ENCODE results near the gene CPZ.
A peak's percentile ranks its signal among the peaks of the same experiment; 100 is the strongest.
"Not testable (repeated sequence)": the region's sequence is repeated elsewhere in the genome, so short reads cannot be mapped to it uniquely, and the experiment has no call there.

Gene CPZ

GRCh38 chr4:8574796-8575370, 17.7 kb upstream of the CPZ start:
- Histone ChIP-seq H3K36me3 (ENCODE audit: control insufficient read depth in 2 of 2, insufficient read depth in 1 of 2, low read length in 2 of 2) (no peaks in the 10 kb centered on the region), H3K27ac (ENCODE audit: extremely low read depth, low read depth, low read length) (no peak overlapping the region), H3K4me3 (ENCODE audit: low read depth, low read length) (no peak overlapping the region), H3K9me3 (ENCODE audit: control insufficient read depth, insufficient read depth, low read depth, low read length) (no peaks in the 10 kb centered on the region), H3K4me1 (ENCODE audit: control insufficient read depth, insufficient read depth, low read length) (no peaks in the 10 kb centered on the region)
- ChIA-PET CTCF (no interaction called here), POLR2A (interaction anchor here (0.7 kb wide), 1 partner anchor 9 kb away, joined by 3 read pairs; no protein-coding TSS in a partner anchor)
- TF ChIP-seq, protein P1, sequence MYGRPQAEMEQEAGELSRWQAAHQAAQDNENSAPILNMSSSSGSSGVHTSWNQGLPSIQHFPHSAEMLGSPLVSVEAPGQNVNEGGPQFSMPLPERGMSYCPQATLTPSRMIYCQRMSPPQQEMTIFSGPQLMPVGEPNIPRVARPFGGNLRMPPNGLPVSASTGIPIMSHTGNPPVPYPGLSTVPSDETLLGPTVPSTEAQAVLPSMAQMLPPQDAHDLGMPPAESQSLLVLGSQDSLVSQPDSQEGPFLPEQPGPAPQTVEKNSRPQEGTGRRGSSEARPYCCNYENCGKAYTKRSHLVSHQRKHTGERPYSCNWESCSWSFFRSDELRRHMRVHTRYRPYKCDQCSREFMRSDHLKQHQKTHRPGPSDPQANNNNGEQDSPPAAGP (tag by site-specific recombination; IDR thresholded peaks at IDR 0.05): no peak
- TF ChIP-seq ZNF670 (tag by site-specific recombination; IDR thresholded peaks at IDR 0.05; ENCODE audit: low read depth): no peak
- no peak for TF ChIP-seq ZNF600 (tag by site-specific recombination; IDR thresholded peaks at IDR 0.05)
- TF ChIP-seq ZFP69B (tag by site-specific recombination; IDR thresholded peaks at IDR 0.05): no peak
- TF ChIP-seq ZFP3 (tag by site-specific recombination; IDR thresholded peaks at IDR 0.05; ENCODE audit: low read depth): no peak
- TF ChIP-seq ZNF138 (tag by site-specific recombination; IDR thresholded peaks at IDR 0.05; ENCODE audit: borderline replicate concordance): no peak
- no peak for TF ChIP-seq ZNF558 (tag by site-specific recombination; IDR thresholded peaks at IDR 0.05)
- TF ChIP-seq SP2 (tag by site-specific recombination; IDR thresholded peaks at IDR 0.05): no peak
- no peak for TF ChIP-seq PRDM2 (tag by site-specific recombination; IDR thresholded peaks at IDR 0.05; ENCODE audit: borderline replicate concordance)

DNA sequence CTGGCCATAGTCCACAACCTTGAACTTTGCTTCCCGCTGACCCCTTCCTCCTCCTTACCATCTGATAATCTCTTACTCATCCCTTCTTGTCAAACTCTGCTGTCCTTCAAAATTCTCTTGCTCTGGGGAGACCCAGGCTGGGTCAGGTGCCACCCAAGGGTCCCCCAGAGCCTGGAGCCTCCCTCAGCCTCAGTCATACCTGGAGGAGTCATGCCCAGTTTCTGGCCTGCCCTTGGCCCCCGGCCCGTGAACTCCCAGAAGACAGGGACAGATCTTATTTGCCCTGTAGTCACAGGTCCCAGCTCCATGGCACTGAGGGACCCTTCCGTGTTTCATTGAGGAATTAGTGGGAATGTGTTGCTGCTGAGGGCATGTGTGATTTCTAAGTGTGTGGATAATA, 17.1 kb upstream of the CPZ start:
- TF ChIP-seq, protein P2, sequence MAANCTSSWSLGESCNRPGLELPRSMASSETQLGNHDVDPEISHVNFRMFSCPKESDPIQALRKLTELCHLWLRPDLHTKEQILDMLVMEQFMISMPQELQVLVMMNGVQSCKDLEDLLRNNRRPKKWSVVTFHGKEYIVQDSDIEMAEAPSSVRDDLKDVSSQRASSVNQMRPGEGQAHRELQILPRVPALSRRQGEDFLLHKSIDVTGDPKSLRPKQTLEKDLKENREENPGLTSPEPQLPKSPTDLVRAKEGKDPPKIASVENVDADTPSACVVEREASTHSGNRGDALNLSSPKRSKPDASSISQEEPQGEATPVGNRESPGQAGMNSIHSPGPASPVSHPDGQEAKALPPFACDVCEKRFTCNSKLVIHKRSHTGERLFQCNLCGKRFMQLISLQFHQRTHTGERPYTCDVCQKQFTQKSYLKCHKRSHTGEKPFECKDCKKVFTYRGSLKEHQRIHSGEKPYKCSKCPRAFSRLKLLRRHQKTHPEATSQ (tag by site-specific recombination; IDR thresholded peaks at IDR 0.05): no peak
- no peak for TF ChIP-seq ZSCAN16 (tag by site-specific recombination; IDR thresholded peaks at IDR 0.05)
- TF ChIP-seq ZNF146 (tag by site-specific recombination; IDR thresholded peaks at IDR 0.05): no peak
- CTCF ChIA-PET: no interaction called here
- Histone ChIP-seq H3K27ac (ENCODE audit: extremely low read depth, low read depth, low read length) (no peak overlapping the region), H3K36me3 (ENCODE audit: control insufficient read depth in 2 of 2, insufficient read depth in 1 of 2, low read length in 2 of 2) (no peaks in the 10 kb centered on the region), H3K4me3 (ENCODE audit: low read depth, low read length) (no peak overlapping the region), H3K9me3 (ENCODE audit: control insufficient read depth, insufficient read depth, low read depth, low read length) (no peaks in the 10 kb centered on the region), H3K4me1 (ENCODE audit: control insufficient read depth, insufficient read depth, low read length) (no peaks in the 10 kb centered on the region)
- POLR2A ChIA-PET: interaction anchor here (0.7 kb wide), 1 partner anchor 10 kb away, joined by 3 read pairs; no protein-coding TSS in a partner anchor

GRCh38 chr4:8576591-8576990, 16.0 kb upstream of the CPZ start:
- H3K9me3 ChIP-seq (ENCODE audit: control insufficient read depth, insufficient read depth, low read depth, low read length); POLR2A ChIA-PET; H3K36me3 ChIP-seq (ENCODE audit: control insufficient read depth in 2 of 2, insufficient read depth in 1 of 2, low read length in 2 of 2); H3K4me1 ChIP-seq (ENCODE audit: control insufficient read depth, insufficient read depth, low read length); H3K4me3 ChIP-seq (ENCODE audit: low read depth, low read length); CTCF ChIA-PET; H3K27ac ChIP-seq (ENCODE audit: extremely low read depth, low read depth, low read length): not testable (repeated sequence)
- TF ChIP-seq ZNF394 (tag by site-specific recombination; IDR thresholded peaks at IDR 0.05; ENCODE audit: borderline replicate concordance) (peak; percentile 78), ZNF555 (tag by site-specific recombination; conservative IDR thresholded peaks at IDR 0.05) (peak; percentile 56), ZNF426 (tag by site-specific recombination; IDR thresholded peaks at IDR 0.05) (peak; percentile 57), ZNF266 (tag by site-specific recombination; IDR thresholded peaks at IDR 0.05; ENCODE audit: low read depth) (peak; percentile 59; the same call in 1 of the 2 replicates), ZBTB8A (tag by site-specific recombination; IDR thresholded peaks at IDR 0.05) (peak; percentile 49; the same call in 1 of the 2 replicates), ZNF654 (tag by site-specific recombination; IDR thresholded peaks at IDR 0.05; ENCODE audit: low read depth) (0 out of 2 replicates have a peak, but pooled peaks have one; percentile 13)
- TF ChIP-seq, protein P3, sequence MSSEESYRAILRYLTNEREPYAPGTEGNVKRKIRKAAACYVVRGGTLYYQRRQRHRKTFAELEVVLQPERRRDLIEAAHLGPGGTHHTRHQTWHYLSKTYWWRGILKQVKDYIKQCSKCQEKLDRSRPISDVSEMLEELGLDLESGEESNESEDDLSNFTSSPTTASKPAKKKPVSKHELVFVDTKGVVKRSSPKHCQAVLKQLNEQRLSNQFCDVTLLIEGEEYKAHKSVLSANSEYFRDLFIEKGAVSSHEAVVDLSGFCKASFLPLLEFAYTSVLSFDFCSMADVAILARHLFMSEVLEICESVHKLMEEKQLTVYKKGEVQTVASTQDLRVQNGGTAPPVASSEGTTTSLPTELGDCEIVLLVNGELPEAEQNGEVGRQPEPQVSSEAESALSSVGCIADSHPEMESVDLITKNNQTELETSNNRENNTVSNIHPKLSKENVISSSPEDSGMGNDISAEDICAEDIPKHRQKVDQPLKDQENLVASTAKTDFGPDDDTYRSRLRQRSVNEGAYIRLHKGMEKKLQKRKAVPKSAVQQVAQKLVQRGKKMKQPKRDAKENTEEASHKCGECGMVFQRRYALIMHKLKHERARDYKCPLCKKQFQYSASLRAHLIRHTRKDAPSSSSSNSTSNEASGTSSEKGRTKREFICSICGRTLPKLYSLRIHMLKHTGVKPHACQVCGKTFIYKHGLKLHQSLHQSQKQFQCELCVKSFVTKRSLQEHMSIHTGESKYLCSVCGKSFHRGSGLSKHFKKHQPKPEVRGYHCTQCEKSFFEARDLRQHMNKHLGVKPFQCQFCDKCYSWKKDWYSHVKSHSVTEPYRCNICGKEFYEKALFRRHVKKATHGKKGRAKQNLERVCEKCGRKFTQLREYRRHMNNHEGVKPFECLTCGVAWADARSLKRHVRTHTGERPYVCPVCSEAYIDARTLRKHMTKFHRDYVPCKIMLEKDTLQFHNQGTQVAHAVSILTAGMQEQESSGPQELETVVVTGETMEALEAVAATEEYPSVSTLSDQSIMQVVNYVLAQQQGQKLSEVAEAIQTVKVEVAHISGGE (tag by site-specific recombination; conservative IDR thresholded peaks at IDR 0.05; ENCODE audit: low read depth): peak; percentile 48; the same call in 1 of the 2 replicates

Measured in HEK293 (cell line).